Osteoblast (primary cell): Measurements from ENCODE around the gene NLRP14. TPM values are rescaled to one million over a fixed set of nuclear protein-coding genes. Genes with fewer than 3 reads are reported as not detected.

Source experiments
- DNase-seq: peaks from one replicate; pipeline ENCODE4 v3.0.0; 2011; ENCODE audit warnings: low spot score, mixed read lengths; ENCODE audit not compliant: insufficient read length; ENCODE audit errors: missing footprints
- H2AFZ ChIP-seq: 2 replicates; pipeline ENCODE4 v1.6.0; 2011; ENCODE audit warnings: mild to moderate bottlenecking, low read length
- H3K27ac ChIP-seq: 2 replicates; pipeline ENCODE4 v1.5.1; 2011; ENCODE audit warnings: mild to moderate bottlenecking, low read depth, low read length, moderate library complexity
- H3K27me3 ChIP-seq: 2 replicates; pipeline ENCODE4 v1.6.0; 2012; ENCODE audit warnings: mild to moderate bottlenecking, control low read depth, inconsistent platforms, low read length, moderate library complexity; ENCODE audit not compliant: insufficient read depth
- H3K36me3 ChIP-seq: 2 replicates; pipeline ENCODE4 v1.5.1; 2011; ENCODE audit warnings: mild to moderate bottlenecking, low read length, control low read depth, moderate library complexity; ENCODE audit not compliant: insufficient read depth
- H3K4me1 ChIP-seq: 2 replicates; pipeline ENCODE4 v1.5.1; 2011; ENCODE audit warnings: mild to moderate bottlenecking, low read length, control low read depth, moderate library complexity; ENCODE audit not compliant: insufficient read depth
- H3K4me2 ChIP-seq: 2 replicates; pipeline ENCODE4 v1.6.0; 2011; ENCODE audit warnings: mild to moderate bottlenecking, low read length; ENCODE audit not compliant: insufficient read depth
- H3K4me3 ChIP-seq: fragments of 200-600 bp; sonication (generic); 3 replicates; pipeline ENCODE4 v1.5.1; 2012; ENCODE audit warnings: mild to moderate bottlenecking, low read length, inconsistent platforms; ENCODE audit not compliant: insufficient read depth
- H3K79me2 ChIP-seq: 2 replicates; pipeline ENCODE4 v1.6.0; 2012; ENCODE audit warnings: mild to moderate bottlenecking, low read length, control low read depth, inconsistent platforms; ENCODE audit not compliant: insufficient read depth
- H3K9me3 ChIP-seq: 2 replicates; pipeline ENCODE4 v1.5.1; 2011; ENCODE audit warnings: low read depth, low read length, control low read depth
- H4K20me1 ChIP-seq: 2 replicates; pipeline ENCODE4 v1.6.0; 2012; ENCODE audit warnings: mild to moderate bottlenecking, low read length, control low read depth; ENCODE audit not compliant: insufficient read depth
- total RNA-seq: library from RNA; depleted of rRNA; stranded (reverse); fragments of >200 nt; gene quantifications from 2 replicates; pipeline ENCODE4 v1.2.3, GENCODE V29; 2012
- TF ChIP-seq, protein P1 (sequence below): IDR thresholded peaks from 2 replicates; pipeline ENCODE4 v1.5.1; 2011; ENCODE audit warnings: mild to moderate bottlenecking, low read depth, low read length, moderate library complexity; ENCODE audit errors: extremely low read depth

Gene NLRP14
- total RNA-seq, 1 donor = under 0.01 TPM

DNA sequence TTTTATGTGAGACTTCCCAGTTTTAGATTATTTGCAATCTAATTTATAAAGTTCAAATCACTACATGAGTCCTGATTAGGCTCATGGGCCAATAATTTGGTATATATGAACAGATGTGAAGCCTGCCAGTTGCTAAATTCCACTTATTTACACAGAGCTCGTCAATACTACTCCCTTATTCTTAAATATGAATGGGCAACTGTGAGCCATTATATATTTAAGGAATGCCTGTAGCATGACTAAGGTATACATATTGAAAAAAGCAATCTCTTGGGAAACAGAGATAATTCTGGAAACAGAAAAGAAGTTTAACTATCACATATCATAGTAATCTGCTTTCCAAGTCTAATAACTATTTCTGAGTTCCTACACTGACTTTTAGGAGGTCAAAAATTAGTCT is 95.5 kb downstream of the NLRP14 start:
- no peaks in the 10 kb centered on the region for H3K9me3 ChIP-seq
- no peaks in the 10 kb centered on the region for H3K4me1 ChIP-seq
- H3K27me3 ChIP-seq = no peaks in the 10 kb centered on the region
- no peaks in the 10 kb centered on the region for H3K79me2 ChIP-seq
- no peak overlapping the region for H3K4me2 ChIP-seq
- no peak overlapping the region for H3K27ac ChIP-seq
- H3K36me3 ChIP-seq = no peaks in the 10 kb centered on the region
- TF ChIP-seq, protein P1, sequence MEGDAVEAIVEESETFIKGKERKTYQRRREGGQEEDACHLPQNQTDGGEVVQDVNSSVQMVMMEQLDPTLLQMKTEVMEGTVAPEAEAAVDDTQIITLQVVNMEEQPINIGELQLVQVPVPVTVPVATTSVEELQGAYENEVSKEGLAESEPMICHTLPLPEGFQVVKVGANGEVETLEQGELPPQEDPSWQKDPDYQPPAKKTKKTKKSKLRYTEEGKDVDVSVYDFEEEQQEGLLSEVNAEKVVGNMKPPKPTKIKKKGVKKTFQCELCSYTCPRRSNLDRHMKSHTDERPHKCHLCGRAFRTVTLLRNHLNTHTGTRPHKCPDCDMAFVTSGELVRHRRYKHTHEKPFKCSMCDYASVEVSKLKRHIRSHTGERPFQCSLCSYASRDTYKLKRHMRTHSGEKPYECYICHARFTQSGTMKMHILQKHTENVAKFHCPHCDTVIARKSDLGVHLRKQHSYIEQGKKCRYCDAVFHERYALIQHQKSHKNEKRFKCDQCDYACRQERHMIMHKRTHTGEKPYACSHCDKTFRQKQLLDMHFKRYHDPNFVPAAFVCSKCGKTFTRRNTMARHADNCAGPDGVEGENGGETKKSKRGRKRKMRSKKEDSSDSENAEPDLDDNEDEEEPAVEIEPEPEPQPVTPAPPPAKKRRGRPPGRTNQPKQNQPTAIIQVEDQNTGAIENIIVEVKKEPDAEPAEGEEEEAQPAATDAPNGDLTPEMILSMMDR = no peak
- no peak for DNase-seq
- H3K4me3 ChIP-seq = no peak overlapping the region
- no peak overlapping the region for H2AFZ ChIP-seq
- H4K20me1 ChIP-seq = no peaks in the 10 kb centered on the region

DNA sequence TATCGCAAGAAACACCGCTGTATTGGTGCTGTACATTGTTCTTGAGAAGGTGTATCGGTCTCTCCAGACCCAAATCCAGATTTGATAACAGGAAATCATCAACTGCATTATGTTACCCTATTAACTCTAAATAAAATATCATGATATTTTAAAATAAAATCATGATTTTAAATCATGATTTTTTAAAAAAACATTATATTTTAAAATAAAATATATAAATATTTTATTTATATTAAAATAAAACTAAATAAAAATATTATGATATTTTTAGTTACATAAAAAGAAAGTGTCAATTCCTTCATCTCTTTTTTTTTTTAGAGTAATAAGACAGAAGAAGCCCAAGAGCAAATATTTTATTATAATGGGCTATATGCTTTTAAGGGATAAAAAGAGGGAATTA is 96.1 kb downstream of the NLRP14 start:
- Histone ChIP-seq H2AFZ (no peak overlapping the region), H3K36me3 (no peaks in the 10 kb centered on the region), H3K27me3 (no peaks in the 10 kb centered on the region), H3K27ac (no peak overlapping the region), H3K9me3 (no peaks in the 10 kb centered on the region), H3K4me2 (no peak overlapping the region), H4K20me1 (no peaks in the 10 kb centered on the region), H3K4me3 (no peak overlapping the region), H3K79me2 (no peaks in the 10 kb centered on the region), H3K4me1 (no peaks in the 10 kb centered on the region)
- TF ChIP-seq, protein P1 = no peak
- DNase-seq = no peak

Other genes with a start within 250 kb of the NLRP14 start
- gene OR2AG2, start 248.5 kb upstream of the NLRP14 start, total RNA-seq = 0.29 and 0.36 TPM in 2 replicates
- not detected in 2 replicates for gene OR2AG1, start 237.5 kb upstream of the NLRP14 start, total RNA-seq
- 0.36 and 0.59 TPM in 2 replicates for gene OR6A2, start 220.8 kb upstream of the NLRP14 start, total RNA-seq
- not detected in 2 replicates for gene OR10A5, start 174.8 kb upstream of the NLRP14 start, total RNA-seq
- not detected in 2 replicates for gene OR10A2, start 157.4 kb upstream of the NLRP14 start, total RNA-seq
- not detected in 2 replicates for gene OR10A4, start 143.9 kb upstream of the NLRP14 start, total RNA-seq
- gene OR2D2, start 128.0 kb upstream of the NLRP14 start, total RNA-seq = 0.36 and 0.88 TPM in 2 replicates
- not detected in 2 replicates for gene OR2D3, start 99.5 kb upstream of the NLRP14 start, total RNA-seq
- gene ZNF215, start 94.1 kb upstream of the NLRP14 start, total RNA-seq = 4.3 and 5.0 TPM in 2 replicates
- gene ZNF214, start 133 bp upstream of the NLRP14 start, total RNA-seq = 3.6 and 4.7 TPM in 2 replicates
- not detected in 2 replicates for gene RBMXL2, start 68.5 kb downstream of the NLRP14 start, total RNA-seq
- gene SYT9, start 231.4 kb downstream of the NLRP14 start, total RNA-seq = not detected in 2 replicates